Brain pericyte (primary cell): ENCODE data around the gene TIAM2.
A peak's percentile ranks its signal among the peaks of the same experiment; 100 is the strongest.

ENCODE experiments used
- DNase-seq: peaks from one replicate; pipeline ENCODE4 v3.0.0-alpha.2; 2012; ENCODE audit warnings: low read depth, low spot score

Gene TIAM2

GRCh38 chr6:155278319-155279049, 283.4 kb downstream of the TIAM2 start:
- DNase-seq: no peak

GRCh38 chr6:155284775-155285174, 289.7 kb downstream of the TIAM2 start:
- DNase-seq: no peak

- no peak for DNase-seq
These were observed 292.6 kb downstream of the TIAM2 start for GRCh38 chr6:155287762-155288161.

- no peak for DNase-seq
These were observed 295.4 kb downstream of the TIAM2 start for GRCh38 chr6:155290491-155290890.

DNA sequence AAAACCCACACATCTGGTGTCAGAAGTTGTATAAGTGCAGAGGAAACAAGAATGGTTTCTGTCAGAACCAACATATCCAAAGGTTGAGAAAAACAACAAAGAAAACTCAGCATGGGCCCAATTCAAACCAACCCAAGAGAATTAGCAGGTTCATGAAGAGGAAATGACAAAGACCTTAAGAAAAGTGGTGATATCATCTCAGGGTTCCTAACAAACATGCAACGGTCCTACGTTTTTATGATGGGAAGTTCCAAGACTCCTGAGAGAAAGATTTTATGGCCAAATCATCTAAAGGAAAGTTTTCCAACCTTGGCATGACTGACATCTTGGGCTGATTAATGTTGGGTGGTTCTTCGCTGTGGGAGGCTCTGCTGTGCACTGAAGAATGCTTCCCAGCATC, 296.2 kb downstream of the TIAM2 start:
- DNase-seq: no peak

DNA sequence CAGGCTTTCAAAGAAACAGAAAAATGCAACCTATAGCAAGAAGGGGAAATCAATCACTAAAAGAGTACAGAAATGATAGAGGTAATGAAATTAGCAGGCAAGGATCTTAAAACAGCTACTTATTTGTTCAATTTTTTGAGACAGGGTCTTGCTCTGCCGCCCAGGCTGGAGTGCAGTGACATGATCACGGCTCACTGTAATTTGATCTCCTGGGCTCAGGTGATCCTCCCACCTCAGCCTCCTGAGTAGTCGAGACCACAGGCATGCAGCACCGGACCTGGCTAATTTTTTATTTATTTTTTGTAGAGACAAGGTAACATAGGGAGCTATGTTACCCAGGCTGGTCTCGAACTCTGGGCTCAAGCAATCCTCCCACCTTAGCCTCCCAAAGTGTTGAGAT, 297.6 kb downstream of the TIAM2 start:
- no peak for DNase-seq

DNA sequence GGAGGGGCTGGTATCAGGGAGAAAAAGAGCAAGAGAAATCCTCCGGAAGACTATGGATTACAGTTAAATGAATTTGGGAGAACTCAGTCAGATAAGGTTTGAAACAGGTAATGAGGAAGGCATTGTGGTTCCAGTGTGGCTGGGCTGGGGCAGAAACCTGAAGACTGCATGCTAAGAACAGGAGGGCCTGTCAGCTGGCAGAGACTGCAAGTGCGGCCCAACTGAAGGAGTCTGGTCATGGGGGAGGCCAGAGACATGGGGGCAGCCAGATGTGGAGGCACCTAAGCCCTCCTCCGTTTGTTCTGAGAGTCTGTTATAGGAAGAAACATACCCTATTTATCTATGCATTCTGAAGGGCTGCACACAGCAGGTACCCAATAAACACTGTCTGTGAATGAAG, 302.6 kb downstream of the TIAM2 start:
- no peak for DNase-seq

DNA sequence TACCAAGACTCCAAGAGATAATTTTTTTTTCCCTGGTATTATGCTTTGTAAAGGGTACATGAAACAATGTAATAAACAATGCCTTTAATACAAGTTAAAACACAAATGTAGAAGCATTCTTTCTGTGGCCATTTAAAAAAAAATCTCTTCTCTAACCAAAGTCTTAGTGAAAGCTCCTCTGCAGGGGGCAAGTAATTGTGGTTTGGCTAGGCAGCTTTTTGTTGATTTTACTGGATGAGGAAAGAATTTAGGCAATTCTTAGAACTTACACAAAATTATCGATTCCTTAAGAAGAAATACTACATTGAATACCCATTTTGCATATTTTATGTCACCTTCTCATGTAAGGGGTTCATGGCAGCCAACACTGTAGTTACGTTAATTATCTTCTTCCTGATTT, 306.8 kb downstream of the TIAM2 start:
- DNase-seq: peak; percentile 18

DNA sequence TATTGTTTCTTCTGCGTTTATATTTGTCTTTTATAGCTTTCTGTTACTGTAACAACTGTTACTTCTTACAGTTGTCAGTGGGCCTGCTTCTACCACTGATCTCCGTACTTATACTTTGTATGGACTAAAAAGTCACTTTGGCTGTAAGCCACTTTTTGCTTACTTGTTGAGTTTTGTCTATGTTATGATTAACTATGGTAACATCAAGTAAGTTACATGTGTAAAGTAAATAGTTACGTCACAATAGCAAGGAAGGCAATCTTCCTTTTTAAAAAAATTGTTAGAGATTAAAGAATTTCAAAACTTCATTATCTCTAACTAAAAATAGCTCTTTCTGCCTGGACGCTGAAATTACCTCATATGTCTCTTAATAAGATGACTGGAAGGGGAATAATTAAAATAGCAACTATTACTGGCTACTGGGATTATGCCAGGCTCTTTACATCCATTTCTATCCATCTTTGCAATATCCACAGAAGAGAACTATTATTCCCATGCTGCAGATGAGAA, 308.3 kb downstream of the TIAM2 start:
- no peak for DNase-seq

GRCh38 chr6:155306958-155307357, 311.8 kb downstream of the TIAM2 start:
- no peak for DNase-seq
